ENCODE results near the gene NTRK3. TPM values are rescaled to one million over a fixed set of nuclear protein-coding genes. Genes with fewer than 3 reads are reported as not detected.

The NTRK3 gene
- total RNA-seq, 1 donor from 2014 or later = not detected

- no peak for DNase-seq (ENCODE audit: low read depth)
- H3K4me3 ChIP-seq (ENCODE audit: low read depth, low read length) = no peak overlapping the region
- no peak for TF ChIP-seq CTCF (conservative IDR thresholded peaks at IDR 0.05; ENCODE audit: low read depth, low read length)
Observed at GRCh38 chr15:88262064-88262463, 5.5 kb upstream of the NTRK3 start.

- H3K4me3 ChIP-seq (ENCODE audit: low read depth, low read length) = no peak overlapping the region
- DNase-seq (ENCODE audit: low read depth) = no peak
- peak; percentile 41 for TF ChIP-seq CTCF (conservative IDR thresholded peaks at IDR 0.05; ENCODE audit: low read depth, low read length)
Observed at GRCh38 chr15:88258093-88258641, 1.6 kb upstream of the NTRK3 start.

GRCh38 chr15:88257311-88258092 is 963 bp upstream of the NTRK3 start:
- no peak overlapping the region for H3K4me3 ChIP-seq (ENCODE audit: low read depth, low read length)
- no peak for TF ChIP-seq CTCF (conservative IDR thresholded peaks at IDR 0.05; ENCODE audit: low read depth, low read length)
- DNase-seq (ENCODE audit: low read depth) = no peak

GRCh38 chr15:88255484-88256278 is 858 bp downstream of the NTRK3 start:
- TF ChIP-seq CTCF (conservative IDR thresholded peaks at IDR 0.05; ENCODE audit: low read depth, low read length) = no peak
- H3K4me3 ChIP-seq (ENCODE audit: low read depth, low read length) = no peak overlapping the region
- no peak for DNase-seq (ENCODE audit: low read depth)

GRCh38 chr15:88255087-88255483 is 1.5 kb downstream of the NTRK3 start:
- H3K4me3 ChIP-seq (ENCODE audit: low read depth, low read length) = no peak overlapping the region
- TF ChIP-seq CTCF (conservative IDR thresholded peaks at IDR 0.05; ENCODE audit: low read depth, low read length) = no peak
- no peak for DNase-seq (ENCODE audit: low read depth)

GRCh38 chr15:88252441-88252840 is 4.1 kb downstream of the NTRK3 start:
- no peak for TF ChIP-seq CTCF (conservative IDR thresholded peaks at IDR 0.05; ENCODE audit: low read depth, low read length)
- no peak for DNase-seq (ENCODE audit: low read depth)
- no peak overlapping the region for H3K4me3 ChIP-seq (ENCODE audit: low read depth, low read length)

All from epithelial cell of proximal tubule (primary cell).